Progenitor cell of endocrine pancreas (in vitro differentiated cells): ENCODE data around the gene CDH13. TPM values are rescaled to one million over a fixed set of nuclear protein-coding genes. Genes with fewer than 3 reads are reported as not detected.

Experiments used
- DNase-seq: peaks from one replicate; pipeline ENCODE4 v3.0.0; 2021; ENCODE audit warnings: low spot score; ENCODE audit not compliant: unreplicated experiment
- H3K27ac Mint-ChIP-seq: 2 replicates; pipeline ENCODE4 v1.8.0; 2021; ENCODE audit warnings: mild to moderate bottlenecking, moderate library complexity, mixed read lengths
- H3K27me3 Mint-ChIP-seq: 2 replicates; pipeline ENCODE4 v1.8.0; 2021; ENCODE audit warnings: mixed read lengths
- H3K36me3 Mint-ChIP-seq: 2 replicates; pipeline ENCODE4 v1.8.0; 2022; ENCODE audit warnings: mixed read lengths; ENCODE audit not compliant: insufficient read depth
- H3K4me1 Mint-ChIP-seq: 2 replicates; pipeline ENCODE4 v1.8.0; 2021; ENCODE audit warnings: low read depth, mixed read lengths
- H3K4me3 Mint-ChIP-seq: 2 replicates; pipeline ENCODE4 v1.8.0; 2021; ENCODE audit warnings: low read depth, mild to moderate bottlenecking, moderate library complexity, mixed read lengths
- H3K9me3 Mint-ChIP-seq: 2 replicates; pipeline ENCODE4 v1.8.0; 2021; ENCODE audit warnings: low read depth, mixed read lengths
- total RNA-seq: library from RNA; stranded (reverse); gene quantifications from 2 replicates; pipeline ENCODE4 v1.2.1, GENCODE V29; 2021
- TF ChIP-seq, protein P1 (sequence below): fragments of 200-600 bp; sonication (generic); IDR thresholded peaks from one replicate; pipeline ENCODE4 v1.5.0; 2021; ENCODE audit warnings: antibody characterized with exemption, mild to moderate bottlenecking; ENCODE audit not compliant: unreplicated experiment

The CDH13 gene
- total RNA-seq, 1 donor from 2014 or later: 0.38 TPM

DNA sequence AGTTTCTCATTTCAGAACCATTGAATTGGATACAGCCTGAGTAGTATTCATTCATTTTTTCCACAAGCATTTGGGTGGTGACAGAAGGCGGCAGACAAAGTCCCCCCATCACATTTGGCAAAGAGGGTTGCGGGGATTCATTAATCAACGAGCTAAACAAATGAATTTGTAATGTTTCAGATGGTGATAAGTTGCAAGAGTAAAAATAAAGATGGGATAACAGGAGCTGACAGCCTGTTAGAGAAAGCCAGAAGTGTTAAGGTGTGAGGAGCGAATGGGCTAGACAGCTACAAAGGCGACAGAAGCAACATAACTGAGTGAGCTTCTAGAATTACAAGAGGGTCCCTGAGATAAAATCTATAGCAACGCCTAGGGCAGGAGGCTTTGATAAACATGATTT lies 838.2 kb downstream of the CDH13 start:
- Mint-ChIP-seq H3K27ac (no peak overlapping the region), H3K4me3 (no peak overlapping the region), H3K4me1 (no peaks in the 10 kb centered on the region), H3K27me3 (peaks cover 36% of the 10 kb centered on the region), H3K9me3 (no peaks in the 10 kb centered on the region), H3K36me3 (no peaks in the 10 kb centered on the region)
- no peak for DNase-seq
- TF ChIP-seq, protein P1, sequence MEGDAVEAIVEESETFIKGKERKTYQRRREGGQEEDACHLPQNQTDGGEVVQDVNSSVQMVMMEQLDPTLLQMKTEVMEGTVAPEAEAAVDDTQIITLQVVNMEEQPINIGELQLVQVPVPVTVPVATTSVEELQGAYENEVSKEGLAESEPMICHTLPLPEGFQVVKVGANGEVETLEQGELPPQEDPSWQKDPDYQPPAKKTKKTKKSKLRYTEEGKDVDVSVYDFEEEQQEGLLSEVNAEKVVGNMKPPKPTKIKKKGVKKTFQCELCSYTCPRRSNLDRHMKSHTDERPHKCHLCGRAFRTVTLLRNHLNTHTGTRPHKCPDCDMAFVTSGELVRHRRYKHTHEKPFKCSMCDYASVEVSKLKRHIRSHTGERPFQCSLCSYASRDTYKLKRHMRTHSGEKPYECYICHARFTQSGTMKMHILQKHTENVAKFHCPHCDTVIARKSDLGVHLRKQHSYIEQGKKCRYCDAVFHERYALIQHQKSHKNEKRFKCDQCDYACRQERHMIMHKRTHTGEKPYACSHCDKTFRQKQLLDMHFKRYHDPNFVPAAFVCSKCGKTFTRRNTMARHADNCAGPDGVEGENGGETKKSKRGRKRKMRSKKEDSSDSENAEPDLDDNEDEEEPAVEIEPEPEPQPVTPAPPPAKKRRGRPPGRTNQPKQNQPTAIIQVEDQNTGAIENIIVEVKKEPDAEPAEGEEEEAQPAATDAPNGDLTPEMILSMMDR: no peak

- TF ChIP-seq, protein P1: no peak
- peaks cover 36% of the 10 kb centered on the region for H3K27me3 Mint-ChIP-seq
- H3K4me1 Mint-ChIP-seq: no peaks in the 10 kb centered on the region
- H3K27ac Mint-ChIP-seq: no peak overlapping the region
- H3K9me3 Mint-ChIP-seq: no peaks in the 10 kb centered on the region
- H3K36me3 Mint-ChIP-seq: no peaks in the 10 kb centered on the region
- no peak for DNase-seq
- H3K4me3 Mint-ChIP-seq: no peak overlapping the region
Measured at GRCh38 chr16:83470416-83470815, 843.6 kb downstream of the CDH13 start.

- Mint-ChIP-seq H3K36me3 (no peaks in the 10 kb centered on the region), H3K4me1 (no peaks in the 10 kb centered on the region), H3K27me3 (peaks cover 14% of the 10 kb centered on the region), H3K4me3 (no peak overlapping the region), H3K27ac (no peak overlapping the region), H3K9me3 (no peaks in the 10 kb centered on the region)
- DNase-seq: no peak
- TF ChIP-seq, protein P1: no peak
Measured at GRCh38 chr16:83472776-83473501, 846.2 kb downstream of the CDH13 start.

- no peak overlapping the region for H3K4me3 Mint-ChIP-seq
- no peak for DNase-seq
Measured at GRCh38 chr16:83473926-83474650, 847.3 kb downstream of the CDH13 start.

GRCh38 chr16:83475108-83475507 lies 848.3 kb downstream of the CDH13 start:
- Mint-ChIP-seq H3K4me3 (no peak overlapping the region), H3K27me3 (peaks cover 9% of the 10 kb centered on the region), H3K4me1 (no peaks in the 10 kb centered on the region), H3K27ac (no peak overlapping the region), H3K36me3 (no peaks in the 10 kb centered on the region), H3K9me3 (no peaks in the 10 kb centered on the region)
- TF ChIP-seq, protein P1: no peak
- no peak for DNase-seq

More at GRCh38 chr16:83473926-83474650, 847.3 kb downstream of the CDH13 start:
- H3K27ac Mint-ChIP-seq: no peak overlapping the region
- H3K36me3 Mint-ChIP-seq: no peaks in the 10 kb centered on the region
- TF ChIP-seq, protein P1: no peak
- H3K4me1 Mint-ChIP-seq: no peaks in the 10 kb centered on the region
- H3K27me3 Mint-ChIP-seq: peaks cover 10% of the 10 kb centered on the region
- H3K9me3 Mint-ChIP-seq: no peaks in the 10 kb centered on the region
